ENCODE results near the gene PNKP.
A peak's percentile ranks its signal among the peaks of the same experiment; 100 is the strongest.

Gene PNKP

GRCh38 chr19:49859682-49860335, 7.6 kb downstream of the PNKP start:
- Mint-ChIP-seq H3K36me3 (peaks cover 97% of the 10 kb centered on the region), H3K9me3 (no peaks in the 10 kb centered on the region), H3K4me1 (peaks cover 14% of the 10 kb centered on the region), H3K4me3 (no peak overlapping the region), H3K27ac (no peak overlapping the region)
- ATAC-seq (no peak), DNase-seq (ENCODE audit: low spot score in 2 of 2) (no peak)

- Mint-ChIP-seq H3K36me3 (peaks cover 97% of the 10 kb centered on the region), H3K4me1 (peaks cover 12% of the 10 kb centered on the region)
Measured at GRCh38 chr19:49858088-49858985, 9.0 kb downstream of the PNKP start.

GRCh38 chr19:49857838-49858087, 9.6 kb downstream of the PNKP start:
- no peak for DNase-seq (ENCODE audit: low spot score in 2 of 2)
- Mint-ChIP-seq H3K27ac (peak overlapping the region; percentile 61), H3K4me3 (no peak overlapping the region), H3K4me1 (peaks cover 10% of the 10 kb centered on the region), H3K36me3 (peaks cover 93% of the 10 kb centered on the region), H3K9me3 (no peaks in the 10 kb centered on the region)
- ATAC-seq, result no peak

More at GRCh38 chr19:49858088-49858985, 9.0 kb downstream of the PNKP start:
- ATAC-seq, result no peak
- Mint-ChIP-seq H3K27ac (peak overlapping the region; percentile 61), H3K9me3 (no peaks in the 10 kb centered on the region), H3K4me3 (no peak overlapping the region)
- no peak for DNase-seq (ENCODE audit: low spot score in 2 of 2)

GRCh38 chr19:49857061-49857837, 10.1 kb downstream of the PNKP start:
- Mint-ChIP-seq H3K9me3 (no peaks in the 10 kb centered on the region), H3K36me3 (peaks cover 94% of the 10 kb centered on the region), H3K4me1 (peaks cover 15% of the 10 kb centered on the region), H3K27ac (peak overlapping the region; percentile 89), H3K4me3 (no peak overlapping the region)
- no peak for DNase-seq (ENCODE audit: low spot score in 2 of 2)
- no peak for ATAC-seq

GRCh38 chr19:49856574-49857021, 10.8 kb downstream of the PNKP start:
- ATAC-seq (no peak), DNase-seq (ENCODE audit: low spot score in 2 of 2) (no peak)
- Mint-ChIP-seq H3K27ac (peak overlapping the region; percentile 89), H3K4me1 (peaks cover 19% of the 10 kb centered on the region), H3K4me3 (no peak overlapping the region), H3K9me3 (no peaks in the 10 kb centered on the region), H3K36me3 (peaks cover 93% of the 10 kb centered on the region)

DNA sequence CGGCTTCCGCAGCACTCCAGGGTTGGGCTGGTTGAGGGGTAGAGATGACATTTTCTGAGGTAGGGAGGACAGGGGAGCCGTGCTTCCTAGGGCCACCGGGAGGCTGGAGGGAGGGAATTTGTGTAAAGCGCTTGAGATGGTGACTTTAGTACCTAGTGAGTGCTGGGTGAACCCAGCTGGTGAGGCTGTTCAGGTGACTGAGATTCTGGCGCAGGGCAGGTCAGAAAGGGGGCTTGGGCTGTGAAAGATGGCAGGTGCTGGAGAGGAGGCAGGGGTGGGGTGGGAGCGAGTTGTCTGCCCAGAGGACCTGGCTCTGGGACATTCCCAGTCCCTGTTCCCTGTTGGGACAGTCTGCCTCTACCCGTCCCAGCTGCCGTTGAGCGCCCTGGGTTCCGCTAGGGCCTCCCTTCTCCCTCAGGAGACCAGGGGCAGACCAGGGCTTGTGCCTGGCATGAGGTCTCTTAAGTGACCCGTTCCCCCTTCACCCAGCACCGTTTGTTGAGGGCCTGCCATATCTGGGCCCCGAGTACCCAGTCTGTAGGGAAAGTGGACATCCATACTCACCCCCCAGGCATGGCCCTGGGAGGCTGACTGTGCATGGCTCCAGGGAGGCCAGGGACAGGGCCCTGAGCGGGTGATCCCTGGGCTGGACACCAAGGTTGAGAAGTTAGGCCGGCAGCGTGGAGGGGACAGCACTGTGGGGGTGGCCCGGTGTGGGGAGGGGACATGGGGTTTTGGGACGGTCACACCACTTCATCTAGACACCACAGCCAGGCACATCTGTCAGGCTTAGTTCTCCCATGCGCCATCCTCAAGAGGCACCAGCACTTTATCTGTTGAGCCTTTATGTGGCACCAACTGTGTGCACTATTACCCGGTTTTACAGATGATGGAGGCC, 11.5 kb downstream of the PNKP start:
- DNase-seq (ENCODE audit: low spot score in 2 of 2) (peak in 1 of 2 donors; percentile 50), ATAC-seq (no peak)
- H3K36me3 Mint-ChIP-seq, result peaks cover 86% of the 10 kb centered on the region
- no peaks in the 10 kb centered on the region for H3K9me3 Mint-ChIP-seq
- no peak overlapping the region for H3K4me3 Mint-ChIP-seq
- peaks cover 19% of the 10 kb centered on the region for H3K4me1 Mint-ChIP-seq
- H3K27ac Mint-ChIP-seq, result peak overlapping the region; percentile 89

GRCh38 chr19:49855277-49855675, 12.1 kb downstream of the PNKP start:
- ATAC-seq, result no peak
- Mint-ChIP-seq H3K27ac (peak overlapping the region; percentile 89), H3K9me3 (no peaks in the 10 kb centered on the region)

GRCh38 chr19:49854378-49855263, 12.8 kb downstream of the PNKP start:
- peak overlapping the region; percentile 89 for H3K27ac Mint-ChIP-seq

More at GRCh38 chr19:49855277-49855675, 12.1 kb downstream of the PNKP start:
- DNase-seq (ENCODE audit: low spot score in 2 of 2), result no peak
- H3K4me3 Mint-ChIP-seq, result no peak overlapping the region
- H3K36me3 Mint-ChIP-seq, result peaks cover 79% of the 10 kb centered on the region
- peaks cover 21% of the 10 kb centered on the region for H3K4me1 Mint-ChIP-seq

GRCh38 chr19:49853852-49854377, 13.5 kb downstream of the PNKP start:
- ATAC-seq, result no peak

More at GRCh38 chr19:49854378-49855263, 12.8 kb downstream of the PNKP start:
- H3K36me3 Mint-ChIP-seq, result peaks cover 73% of the 10 kb centered on the region
- no peak overlapping the region for H3K4me3 Mint-ChIP-seq
- DNase-seq (ENCODE audit: low spot score in 2 of 2) (peak in 1 of 2 donors; percentile 50), ATAC-seq (no peak)
- no peaks in the 10 kb centered on the region for H3K9me3 Mint-ChIP-seq
- peaks cover 27% of the 10 kb centered on the region for H3K4me1 Mint-ChIP-seq

DNA sequence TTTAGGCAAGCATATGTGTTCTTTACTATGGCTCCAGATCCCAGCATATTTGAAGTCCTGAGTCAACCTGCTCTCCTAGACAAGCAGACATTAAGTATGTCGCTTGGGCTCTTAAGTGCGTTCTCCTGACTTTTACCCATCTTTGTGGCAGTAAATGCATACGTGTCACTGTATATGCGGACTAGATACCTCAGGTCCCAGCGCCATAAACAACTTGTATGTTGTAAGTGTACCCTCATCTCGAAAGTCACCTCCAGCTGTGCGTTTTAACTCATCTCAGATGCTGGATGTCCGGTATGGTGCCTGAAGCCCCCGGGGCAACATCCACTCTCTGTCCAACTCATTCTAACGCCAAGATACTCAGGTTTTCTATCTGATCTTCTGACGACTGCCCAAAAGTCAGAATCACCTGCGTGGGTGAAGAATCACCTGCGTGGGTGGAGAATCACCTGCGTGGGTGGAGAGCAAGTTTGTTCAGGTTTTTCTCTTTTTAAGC, 14.7 kb downstream of the PNKP start:
- Mint-ChIP-seq H3K4me1 (peaks cover 44% of the 10 kb centered on the region), H3K27ac (peak overlapping the region; percentile 66), H3K9me3 (peaks cover 3% of the 10 kb centered on the region), H3K4me3 (peak overlapping the region; percentile 81), H3K36me3 (peaks cover 53% of the 10 kb centered on the region)
- no peak for ATAC-seq
- peak in 1 of 2 donors; percentile 49 for DNase-seq (ENCODE audit: low spot score in 2 of 2)

More at GRCh38 chr19:49853852-49854377, 13.5 kb downstream of the PNKP start:
- Mint-ChIP-seq H3K9me3 (peaks cover 3% of the 10 kb centered on the region), H3K27ac (peak overlapping the region; percentile 45), H3K4me3 (no peak overlapping the region), H3K36me3 (peaks cover 66% of the 10 kb centered on the region), H3K4me1 (peaks cover 34% of the 10 kb centered on the region)
- DNase-seq (ENCODE audit: low spot score in 2 of 2), result no peak

- peak in 1 of 2 donors; percentile 55 for DNase-seq (ENCODE audit: low spot score in 2 of 2)
- peak overlapping the region; percentile 81 for H3K4me3 Mint-ChIP-seq
- peak overlapping the region; percentile 66 for H3K27ac Mint-ChIP-seq
- peaks cover 43% of the 10 kb centered on the region for H3K36me3 Mint-ChIP-seq
- ATAC-seq, result no peak
- H3K4me1 Mint-ChIP-seq, result peaks cover 44% of the 10 kb centered on the region
- peaks cover 3% of the 10 kb centered on the region for H3K9me3 Mint-ChIP-seq
Measured at GRCh38 chr19:49851456-49852259, 15.7 kb downstream of the PNKP start.

DNA sequence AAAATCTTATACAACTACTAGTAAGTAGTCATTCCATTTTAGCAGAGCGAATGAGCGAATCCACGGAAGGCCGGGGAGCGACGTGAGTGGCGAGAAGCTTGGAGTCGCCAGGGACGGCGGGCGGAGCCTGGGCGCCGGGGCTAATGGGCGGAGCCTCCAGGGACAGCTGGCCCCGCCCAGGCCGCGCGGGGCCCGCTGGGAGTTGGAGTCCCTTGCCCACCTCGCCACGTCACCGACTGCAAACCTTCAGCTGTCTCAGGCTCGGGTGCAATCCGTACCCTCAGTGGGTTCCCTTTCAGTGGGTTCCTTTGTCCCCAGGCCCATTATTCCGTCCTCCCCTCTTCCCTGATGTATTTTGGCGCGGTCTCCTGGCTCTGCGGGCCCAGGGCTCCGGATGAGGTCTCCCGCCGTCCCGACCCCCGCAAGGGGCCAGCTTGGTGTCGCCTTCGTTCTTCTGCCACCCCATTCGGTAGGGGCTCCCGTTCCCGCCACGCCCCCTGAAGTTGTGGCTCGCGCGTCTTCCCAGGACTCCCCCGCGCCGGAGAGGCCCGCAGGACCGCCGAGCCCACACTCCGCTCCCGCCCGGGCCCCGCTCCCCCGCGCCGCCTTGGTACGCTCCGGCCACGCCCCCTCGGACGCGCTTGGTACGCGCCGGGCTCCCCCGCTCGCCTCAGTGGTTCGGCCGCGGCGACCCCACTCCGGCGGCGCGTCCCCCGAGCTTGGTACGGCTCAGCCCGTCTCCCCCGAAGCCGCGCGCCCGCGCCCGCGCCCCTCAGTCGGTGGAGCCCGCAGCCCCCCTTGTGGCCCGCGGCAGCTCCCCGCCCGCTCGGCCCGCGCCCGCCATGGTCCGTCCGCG, 16.7 kb downstream of the PNKP start, which contains the start of gene PTOV1:
TSS of gene PTOV1 (plus strand) at position 673 of the 856 bp plus-strand sequence.
- peak within 1 kb of the TSS; percentile 94 for H3K27ac Mint-ChIP-seq
- H3K9me3 Mint-ChIP-seq, result peaks cover 3% of the 10 kb centered on the region
- ATAC-seq, result peak; percentile 91
- H3K4me3 Mint-ChIP-seq, result peak within 1 kb of the TSS; percentile 81
- peaks cover 34% of the 10 kb centered on the region for H3K36me3 Mint-ChIP-seq
- peak; percentile 97 for DNase-seq (ENCODE audit: low spot score in 2 of 2)
- peaks cover 44% of the 10 kb centered on the region for H3K4me1 Mint-ChIP-seq

Data from stimulated activated effector memory CD8-positive, alpha-beta T cell treated with anti-CD3 and anti-CD28 coated beads, Interleukin-12 subunit alpha, Interleukin-12 subunit beta, amount 100 ng/mL, for 72 hours (primary cell).